GM12878 (cell line): ENCODE measurements around the gene NR2C2AP. TPM values are rescaled to one million over a fixed set of nuclear protein-coding genes. Genes with fewer than 3 reads are reported as not detected.

ENCODE experiments used
- ATAC-seq: fragments of 200-7000 bp; cut with Tn5 transposase; 3 replicates; pipeline ENCODE4 v1.9.1; 2020; ENCODE audit warnings: mild to moderate bottlenecking, moderate library complexity
- BruUV-seq: library from RNA; stranded (reverse); fragments of 400-500 nt; replicated peaks from 2 replicates; lab custom pipeline; 2021; lab: Mats Ljungman, UMichigan
- CTCF ChIA-PET: fragments of 300-600 bp; sonication (Branson Sonifier 250); formaldehyde crosslinking; extraction: SDS; loops from one replicate; lab custom pipeline; 2021; ENCODE audit warnings: inconsistent platforms; lab: Yijun Ruan, JAX
- POLR2A ChIA-PET: fragments of 350-600 bp; formaldehyde crosslinking; extraction: SDS; loops from one replicate; lab custom pipeline; 2021; ENCODE audit warnings: inconsistent platforms; lab: Charles Lee
- RAD21 ChIA-PET: fragments of 300-600 bp; sonication (Branson Sonifier 250); formaldehyde crosslinking; loops from one replicate; lab custom pipeline; 2023; ENCODE audit warnings: antibody characterized with exemption; ENCODE audit not compliant: unreplicated experiment; lab: Charles Lee
- SMC1A ChIA-PET: fragments of 300-600 bp; sonication (Branson Sonifier 250); formaldehyde crosslinking; loops from one replicate; lab custom pipeline; 2023; ENCODE audit not compliant: unreplicated experiment, uncharacterized antibody; lab: Charles Lee
- DNase-seq: peaks from one replicate; pipeline ENCODE4 v3.0.0-alpha.2; 2011; ENCODE audit warnings: low read depth, low spot score
- FAIRE-seq: peaks from 3 replicates; lab custom pipeline; 2011; peaks lifted over from hg19 to GRCh38; lab: Jason Lieb, UNC
- H2AFZ ChIP-seq: 2 replicates; pipeline ENCODE4 v1.6.0; 2011; ENCODE audit warnings: low read depth, low read length, control low read depth; ENCODE audit not compliant: control insufficient read depth
- H3K27ac ChIP-seq: 2 replicates; pipeline ENCODE4 v1.5.1; 2011; ENCODE audit warnings: control low read depth; ENCODE audit not compliant: control insufficient read depth, insufficient read depth
- H3K27me3 ChIP-seq, 2 experiments: replicated peaks in 1 of 2; 2 replicates each; pipeline versions ENCODE4 v1.6.0 to v1.6.1; 2011; ENCODE audit warnings: low read length in 1 of 2; ENCODE audit not compliant: control insufficient read depth in 2 of 2, insufficient read depth in 2 of 2
- H3K36me3 ChIP-seq, 2 experiments: 2 replicates each; pipeline ENCODE4 v1.5.1; 2011; ENCODE audit warnings: low read length in 1 of 2; ENCODE audit not compliant: control insufficient read depth in 2 of 2, insufficient read depth in 2 of 2
- H3K4me1 ChIP-seq: 2 replicates; pipeline ENCODE4 v1.6.1; 2011; ENCODE audit warnings: mild to moderate bottlenecking, low read length, moderate library complexity, mixed read lengths; ENCODE audit not compliant: control insufficient read depth, insufficient read depth
- H3K4me2 ChIP-seq: 2 replicates; pipeline ENCODE4 v1.6.0; 2011; ENCODE audit warnings: control low read depth; ENCODE audit not compliant: control insufficient read depth, insufficient read depth
- H3K4me3 ChIP-seq: fragments of 200-600 bp; sonication (generic); 2 replicates; pipeline ENCODE4 v1.5.1; 2016
- H3K79me2 ChIP-seq: 2 replicates; pipeline ENCODE4 v1.6.0; 2011; ENCODE audit warnings: low read length; ENCODE audit not compliant: control insufficient read depth, insufficient read depth
- H3K9ac ChIP-seq: 2 replicates; pipeline ENCODE4 v1.8.0; 2011; ENCODE audit warnings: low read length, control low read depth, mixed read lengths; ENCODE audit not compliant: control insufficient read depth, insufficient read depth
- H3K9me3 ChIP-seq: replicated peaks from 3 replicates; pipeline ENCODE4 v1.5.1; 2011; ENCODE audit warnings: mild to moderate bottlenecking, low read length; ENCODE audit not compliant: control insufficient read depth, insufficient read depth
- H4K20me1 ChIP-seq: 2 replicates; pipeline ENCODE4 v1.6.0; 2011; ENCODE audit not compliant: control insufficient read depth, insufficient read depth
- BMI1 ChIP-seq: fragments of 450-650 bp; IDR thresholded peaks from 2 replicates; pipeline ENCODE4 v1.6.1; 2016; ENCODE audit warnings: mild to moderate bottlenecking, moderate library complexity, borderline replicate concordance
- CEBPZ ChIP-seq: fragments of 150-350 bp; IDR thresholded peaks from 2 replicates; pipeline ENCODE4 v1.6.1; 2016; ENCODE audit warnings: low read depth, low read length
- DPF2 ChIP-seq: fragments of 450-650 bp; IDR thresholded peaks from 2 replicates; pipeline ENCODE4 v1.6.1; 2017; ENCODE audit warnings: mild to moderate bottlenecking
- E4F1 ChIP-seq: fragments of 450-650 bp; IDR thresholded peaks from 2 replicates; pipeline ENCODE4 v1.6.1; 2018; ENCODE audit warnings: borderline replicate concordance, mild to moderate bottlenecking; ENCODE audit not compliant: partially characterized antibody
- HCFC1 ChIP-seq: fragments of 150-350 bp; IDR thresholded peaks from 2 replicates; pipeline ENCODE4 v1.6.1; 2014; ENCODE audit warnings: low read length
- REST ChIP-seq: IDR thresholded peaks from 2 replicates; pipeline ENCODE4 v1.6.1; 2012; ENCODE audit warnings: mild to moderate bottlenecking, low read depth, low read length
- SMARCA5 ChIP-seq: fragments of 450-650 bp; IDR thresholded peaks from 2 replicates; pipeline ENCODE4 v1.6.1; 2017; ENCODE audit warnings: mild to moderate bottlenecking
- SP1 ChIP-seq: IDR thresholded peaks from one replicate; pipeline ENCODE4 v1.6.1; 2011; ENCODE audit warnings: low read depth, low read length
- USF2 ChIP-seq: IDR thresholded peaks from 2 replicates; pipeline ENCODE4 v1.6.1; 2011; ENCODE audit warnings: low read depth, low read length, improper control_type of control experiment, borderline replicate concordance
- ZNF217 ChIP-seq: fragments of 450-650 bp; IDR thresholded peaks from 2 replicates; pipeline ENCODE4 v1.6.1; 2017; ENCODE audit warnings: antibody characterized with exemption, mild to moderate bottlenecking
- WGBS: methylation state at CpG from one replicate; pipeline ENCODE4 v1.1.6; 2016; ENCODE audit warnings: low lambda C conversion rate; ENCODE audit not compliant: insufficient replicate concordance, insufficient coverage; ENCODE audit errors: missing lambda C conversion rate; 5-methylcytosine and 5-hydroxymethylcytosine counted together
- in situ Hi-C: fragments of 300-500 bp; cut with MboI; formaldehyde crosslinking; loops from 9 replicates; pipeline ENCODE4 v1.14.3; 2018; ENCODE audit warnings: mixed read lengths
- intact Hi-C: fragments of 100-400 bp; cut with micrococcal nuclease; formaldehyde crosslinking; loops from one replicate; pipeline ENCODE4 v1.14.2; 2022; ENCODE audit not compliant: unreplicated experiment
- polyA plus RNA-seq, 11 experiments: library from polyadenylated mRNA; depleted of rRNA in 4 of 11; unstranded in 6 of 11; stranded (reverse) in 5 of 11; fragments of >200 nt; fragmentation: Nextera tagmentation in 4 of 11; fragmentation: Illumina TruSeq in 1 of 11; extraction: Ambion mirVana in 4 of 11; extraction: Trizol in 1 of 11; gene quantifications; 1 replicate in 1 of 11; 2 replicates in 10 of 11; pipeline versions ENCODE4 v1.2.1 to v1.2.3, GENCODE V29; 2011 to 2016; ENCODE audit warnings: inconsistent platforms in 2 of 11, missing spikeins in 2 of 11, low read depth in 1 of 11
- total RNA-seq, 4 experiments: library from RNA; depleted of rRNA in 3 of 4; stranded (reverse); fragments of >200 nt in 3 of 4; fragmentation: Illumina TruSeq in 1 of 4; extraction: Trizol in 1 of 4; gene quantifications; 2 replicates each; pipeline versions ENCODE4 v1.2.1 to v1.2.3, GENCODE V29; 2013 to 2021

NR2C2AP gene
- total and polyA plus RNA-seq, 10 of the 15 experiments (the other 5 are each of a cell fraction or from before 2014, with no cell fraction given): 21.5 to 44.8 (median 28.1) TPM

GRCh38 chr19:19215792-19216191 is 12.6 kb upstream of the NR2C2AP start (continued):
- TF ChIP-seq CEBPZ (no peak), SP1 (no peak)

GRCh38 chr19:19214892-19215291 is 11.7 kb upstream of the NR2C2AP start:
- Histone ChIP-seq H3K36me3 (no peaks in the 10 kb centered on the region), H3K27ac (no peak overlapping the region), H3K27me3 (peaks cover 0 to 2% of the 10 kb centered on the region in 2 experiments; a peak in 1 of 4 replicates), H3K4me1 (peaks cover 10% of the 10 kb centered on the region; the same call in 1 of the 2 replicates), H3K79me2 (no peaks in the 10 kb centered on the region), H4K20me1 (no peaks in the 10 kb centered on the region), H3K9me3 (0 out of 3 replicates have a peak, but pooled peaks cover 2% of the 10 kb centered on the region), H3K4me2 (no peak overlapping the region), H3K4me3 (no peak overlapping the region), H2AFZ (no peak overlapping the region), H3K9ac (no peak overlapping the region)
- POLR2A ChIA-PET: no interaction called here
- FAIRE-seq (no peak), DNase-seq (no peak), ATAC-seq (peak; percentile 63)
- intact Hi-C loops (no loop called here), in situ Hi-C loops (no loop called here)
- TF ChIP-seq USF2 (no peak), ZNF217 (no peak), E4F1 (no peak), HCFC1 (no peak), SMARCA5 (0 out of 2 replicates have a peak, but pooled peaks have one; percentile 31), REST (peak; percentile 95), BMI1 (no peak), DPF2 (no peak)
- 39% methylated on average over 8 of the region's 8 CpGs for WGBS
- CTCF ChIA-PET: interaction anchor here (1.0 kb wide), 1 partner anchor 40 kb away, joined by 3 read pairs; no protein-coding TSS in a partner anchor
- RAD21 ChIA-PET: interaction anchor here (1.2 kb wide), 1 partner anchor 12 kb away, joined by 3 read pairs; the partner anchor contains the start of gene NR2C2AP
- SMC1A ChIA-PET: no interaction called here
- no TSS peak for BruUV-seq
